T-helper 1 cell (primary cell): ENCODE data around the gene TPSD1.
"Not testable (repeated sequence)": the region's sequence is repeated elsewhere in the genome, so short reads cannot be mapped to it uniquely, and the experiment has no call there.

Experiments used
- DNase-seq, 5 donors: peaks; one replicate each; pipeline ENCODE4 v3.0.0-alpha.2; 2012 to 2020

The TPSD1 gene

DNA sequence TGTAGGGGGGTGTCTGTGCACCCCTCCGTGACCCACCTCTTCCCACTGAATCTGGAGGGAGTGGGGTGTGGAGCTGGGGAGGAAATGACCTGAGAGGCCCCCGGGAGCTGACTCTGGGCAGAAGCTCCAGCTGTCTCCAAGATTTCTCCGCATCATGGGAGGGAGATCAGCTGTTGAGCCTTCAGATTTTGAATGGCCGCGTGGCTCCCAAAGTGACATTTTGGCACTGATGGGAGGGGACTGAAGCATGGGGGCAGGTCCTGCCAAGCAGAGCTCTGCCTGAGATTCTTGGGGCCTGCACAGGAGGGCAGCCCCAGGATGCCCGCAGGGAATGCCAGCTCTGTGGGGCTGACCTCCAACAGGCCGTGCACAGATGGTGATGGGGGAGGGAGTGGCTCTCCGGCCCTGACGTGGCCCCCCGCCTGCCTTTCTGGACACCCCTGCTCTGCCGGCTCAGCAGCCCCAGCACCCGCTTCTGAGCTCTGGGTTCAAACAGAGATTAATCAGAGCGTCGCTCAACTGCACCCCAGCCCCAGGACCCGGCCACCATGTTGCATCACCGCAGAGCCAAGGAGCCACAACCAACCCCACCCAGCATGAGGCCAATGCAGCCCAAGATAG lies 28.2 kb downstream of the TPSD1 start:
- DNase-seq, result no peak

- DNase-seq, result no peak
Measured at GRCh38 chr16:1285669-1286512, 30.0 kb downstream of the TPSD1 start.

GRCh38 chr16:1286513-1287094 lies 30.7 kb downstream of the TPSD1 start:
- DNase-seq, result no peak

DNA sequence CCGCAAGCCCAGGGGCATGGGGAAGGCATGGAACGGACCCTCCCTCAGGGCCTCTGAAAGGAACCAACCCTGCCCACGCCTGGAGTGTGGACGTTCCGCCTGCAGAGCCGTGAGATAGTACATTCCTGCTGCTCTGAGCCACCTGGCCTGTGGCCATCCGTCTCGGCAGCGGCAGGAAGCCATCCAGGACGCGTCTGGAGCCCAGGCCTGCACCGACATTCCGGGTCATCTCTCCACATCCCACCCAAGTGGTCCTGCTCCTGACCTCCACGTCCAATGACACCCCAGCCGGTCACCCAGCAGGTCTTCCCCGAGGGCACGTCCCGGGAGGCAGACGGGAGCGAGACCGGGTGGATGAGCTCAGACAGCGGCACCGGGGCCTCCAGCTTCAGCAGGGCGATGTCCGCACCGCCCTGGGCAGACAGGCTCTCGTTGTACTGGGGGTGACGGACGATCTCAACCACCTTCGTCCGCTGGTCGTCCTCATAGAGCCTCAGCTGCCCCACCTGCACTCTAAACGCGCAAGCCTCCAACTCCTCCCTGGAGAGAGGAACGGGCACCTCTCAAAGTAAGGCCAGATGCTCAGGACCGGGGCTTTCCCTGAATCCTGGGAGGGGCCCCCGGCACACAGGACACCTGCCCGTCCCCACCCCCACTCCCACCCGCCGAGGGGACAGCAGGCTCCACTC lies 32.3 kb downstream of the TPSD1 start:
- no peak for DNase-seq

DNA sequence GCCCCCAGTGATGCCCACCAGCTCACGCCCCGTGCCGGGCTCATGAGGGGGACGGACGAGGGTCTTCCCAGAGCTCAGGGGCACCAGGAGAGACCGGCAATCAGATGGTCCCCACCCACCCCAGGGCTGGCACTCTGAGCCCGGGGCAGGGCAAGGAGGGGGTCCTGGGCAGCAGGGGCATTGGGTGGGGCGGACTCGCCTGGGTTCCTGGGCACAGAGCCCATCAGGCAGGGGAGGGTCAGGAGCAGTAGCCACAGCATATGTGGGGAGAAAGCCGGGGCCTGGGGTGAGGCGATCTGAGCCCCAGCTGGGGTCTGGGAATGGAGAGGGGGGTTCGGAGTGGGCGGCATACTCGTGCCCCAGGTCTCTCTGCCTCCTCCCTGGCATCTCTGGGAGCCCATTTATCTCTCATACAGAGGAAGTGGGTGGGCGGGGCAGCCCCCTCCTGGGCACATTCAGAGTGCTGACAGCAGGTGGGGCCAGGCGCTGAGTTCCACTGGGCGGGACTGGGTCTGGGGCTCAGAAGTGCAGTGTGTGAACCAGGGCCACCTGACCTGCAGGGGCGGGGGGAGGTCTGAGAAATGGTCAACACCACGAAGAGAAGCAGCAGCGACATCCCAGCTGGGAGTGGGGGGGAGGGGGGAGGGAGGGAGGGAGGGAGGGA lies 33.1 kb downstream of the TPSD1 start:
- no peak for DNase-seq

DNA sequence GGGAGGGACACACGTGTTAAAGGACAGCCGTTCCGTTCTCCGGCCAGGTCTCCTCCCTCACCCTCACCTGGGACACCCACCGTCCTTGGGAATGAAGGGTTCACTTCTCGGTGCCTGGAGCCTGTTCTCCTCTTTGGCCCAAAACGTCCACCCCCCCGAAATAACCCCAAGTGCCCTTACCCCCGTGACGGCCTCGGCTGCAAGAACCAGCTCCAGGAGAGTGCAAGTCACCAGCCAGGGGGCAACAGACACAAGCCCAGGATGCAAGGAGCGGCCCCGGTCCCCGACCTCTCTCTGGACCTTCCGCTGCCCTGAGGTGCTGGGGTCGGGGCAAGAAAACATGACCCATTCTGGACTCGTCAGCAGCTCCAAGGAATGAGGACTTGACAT lies 33.6 kb downstream of the TPSD1 start:
- DNase-seq, result no peak

DNA sequence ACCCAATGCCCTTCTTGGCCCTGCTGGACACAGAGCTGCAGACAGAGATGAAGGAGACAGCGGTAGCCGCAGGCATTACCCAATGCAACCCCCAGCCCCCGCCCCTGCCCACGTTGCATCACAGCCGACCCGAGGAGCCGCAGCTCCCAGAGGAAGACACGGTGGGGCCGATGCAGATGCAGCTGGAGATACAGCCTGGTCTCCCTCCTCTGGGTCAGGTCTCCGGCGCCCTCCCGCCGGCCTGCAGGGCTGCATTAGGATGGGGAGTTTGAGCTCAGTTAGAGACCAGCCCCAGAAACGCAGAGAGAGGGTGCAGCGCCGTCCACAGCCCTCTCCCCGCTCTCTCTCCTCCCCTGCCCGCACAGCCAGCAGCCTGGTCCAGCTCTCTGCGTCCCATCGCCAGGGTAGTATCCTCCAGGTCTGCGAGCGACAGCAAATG lies 34.2 kb downstream of the TPSD1 start:
- no peak for DNase-seq

DNA sequence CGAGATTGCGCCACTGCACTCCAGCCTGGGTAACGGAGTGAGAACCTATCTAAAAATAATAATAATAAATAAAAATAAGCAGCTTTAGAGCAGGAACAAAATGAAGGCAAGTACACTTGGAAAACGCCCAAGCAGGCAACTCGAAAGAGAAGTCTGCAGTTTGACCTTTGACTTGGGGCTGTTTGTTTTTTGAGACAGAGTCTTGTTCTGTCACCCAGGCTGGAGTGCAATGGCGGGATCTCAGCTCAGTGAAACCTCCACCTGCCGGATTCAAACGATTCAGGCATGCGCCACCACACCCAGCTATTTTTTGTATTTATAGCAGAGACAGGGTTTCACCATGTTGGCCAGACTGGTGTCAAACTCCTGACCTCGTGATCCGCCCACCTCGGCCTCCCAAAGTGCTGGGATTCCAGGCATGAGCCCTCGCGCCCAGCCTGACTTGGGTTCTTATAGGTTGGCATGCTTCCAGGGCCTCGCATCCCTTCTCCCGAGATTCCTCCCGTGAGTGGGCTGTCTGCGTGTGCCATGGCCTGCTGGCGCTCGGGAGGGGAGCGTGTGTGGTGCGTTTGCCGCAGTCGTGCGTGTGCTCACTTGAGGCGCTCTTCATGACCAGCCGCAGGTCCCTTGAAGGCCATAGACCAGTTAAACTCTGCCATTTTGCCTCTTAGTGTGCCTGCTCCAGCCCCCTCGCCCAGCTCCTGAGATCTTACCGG lies 35.1 kb downstream of the TPSD1 start:
- no peak for DNase-seq

DNA sequence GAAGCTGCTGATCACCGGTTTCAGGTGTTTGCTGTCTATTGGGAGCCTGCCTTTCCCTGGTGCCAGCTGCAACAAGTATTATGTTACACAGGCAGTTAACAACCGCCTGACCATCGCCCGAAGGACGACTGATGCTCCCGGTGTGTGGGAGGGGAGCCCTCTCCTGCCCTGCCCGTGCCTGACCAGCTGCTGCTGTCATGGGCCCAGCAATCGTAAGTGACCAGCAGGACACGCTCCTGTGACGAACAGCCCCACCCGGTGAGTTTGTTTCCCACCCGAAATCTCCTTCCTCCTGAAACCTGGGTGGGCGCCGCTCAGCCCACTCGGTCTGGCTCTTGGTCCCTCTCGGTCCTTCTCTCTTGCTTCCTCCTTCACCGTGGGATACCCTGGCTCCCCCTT lies 35.7 kb downstream of the TPSD1 start:
- DNase-seq, result no peak

GRCh38 chr16:1292208-1292607 lies 36.3 kb downstream of the TPSD1 start:
- not testable (repeated sequence) for DNase-seq

GRCh38 chr16:1292808-1293207 lies 36.9 kb downstream of the TPSD1 start:
- not testable (repeated sequence) for DNase-seq

- no peak for DNase-seq
Measured at GRCh38 chr16:1293921-1294656, 38.2 kb downstream of the TPSD1 start.

DNA sequence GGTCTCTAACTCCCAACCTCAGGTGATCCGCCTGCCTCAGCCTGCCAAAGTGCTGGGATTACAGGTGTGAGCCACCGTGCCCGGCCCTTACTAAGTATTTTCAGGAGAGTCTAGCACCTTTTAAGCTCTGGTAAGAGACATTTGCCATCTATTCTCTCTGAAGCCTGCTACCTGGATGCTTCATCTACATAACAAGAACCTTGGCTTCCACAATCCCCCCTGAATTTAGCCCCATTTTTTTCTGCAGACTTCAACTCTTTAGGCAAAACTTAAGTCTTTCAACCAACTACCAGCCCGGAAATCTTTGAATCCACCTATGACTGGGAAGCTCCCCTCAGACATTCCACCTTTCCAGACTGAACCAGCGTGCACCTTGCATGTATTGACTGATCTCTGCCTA lies 39.6 kb downstream of the TPSD1 start:
- DNase-seq, result no peak

GRCh38 chr16:1296688-1297017 lies 40.8 kb downstream of the TPSD1 start:
- DNase-seq, result not testable (repeated sequence)

DNA sequence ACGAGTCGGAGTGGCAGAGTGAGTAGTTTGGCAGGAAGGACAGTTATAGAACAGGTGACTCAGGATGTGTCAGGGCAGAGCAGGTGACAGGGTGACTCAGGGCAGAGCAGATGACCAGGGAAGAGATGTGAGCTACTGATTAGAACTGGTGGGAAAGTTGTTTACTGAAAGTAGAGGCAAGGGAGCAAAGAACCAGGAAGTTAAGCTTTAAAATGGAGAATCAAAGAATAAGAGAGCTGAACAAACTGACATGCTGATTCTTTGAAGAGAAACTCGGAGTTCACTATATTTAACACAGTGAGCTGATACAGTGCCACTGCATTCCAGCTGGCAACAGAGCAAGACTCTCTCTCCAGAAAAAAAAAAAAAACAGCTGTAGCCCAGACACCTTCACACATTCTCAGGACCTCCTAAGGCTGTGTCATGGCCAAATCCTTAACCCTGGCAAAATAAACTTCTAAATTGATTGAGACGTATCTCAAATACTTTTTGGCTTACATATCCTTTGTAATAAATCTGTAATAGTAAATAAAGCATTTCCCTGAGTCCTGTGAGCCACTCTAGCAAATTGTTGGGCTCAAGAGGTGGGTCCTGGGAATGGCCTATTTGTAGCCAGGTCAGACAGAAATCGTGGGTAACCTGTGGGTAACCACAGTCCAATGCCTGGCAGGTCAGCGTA lies 41.3 kb downstream of the TPSD1 start:
- no peak for DNase-seq

DNA sequence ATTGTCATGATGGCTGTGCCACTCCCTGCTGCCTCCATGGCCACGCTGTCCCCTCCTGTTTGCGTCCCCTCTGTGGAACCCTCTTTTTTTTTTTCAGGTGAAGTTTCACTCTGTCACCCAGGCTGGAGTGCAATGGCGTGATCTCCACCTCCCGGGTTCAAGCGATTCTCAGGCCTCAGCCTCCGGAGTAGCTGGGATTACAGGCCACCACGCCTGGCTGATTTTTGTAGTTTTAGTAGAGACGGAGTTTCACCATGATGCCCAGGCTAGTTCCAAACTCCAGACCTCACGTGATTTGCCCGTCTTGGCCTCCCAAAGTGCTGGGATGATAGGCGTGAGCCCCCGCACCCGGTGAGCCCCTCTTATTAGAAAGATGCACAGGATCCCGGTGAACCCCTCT lies 42.5 kb downstream of the TPSD1 start:
- no peak for DNase-seq

- no peak for DNase-seq
Measured at GRCh38 chr16:1299012-1299867, 43.4 kb downstream of the TPSD1 start.

DNA sequence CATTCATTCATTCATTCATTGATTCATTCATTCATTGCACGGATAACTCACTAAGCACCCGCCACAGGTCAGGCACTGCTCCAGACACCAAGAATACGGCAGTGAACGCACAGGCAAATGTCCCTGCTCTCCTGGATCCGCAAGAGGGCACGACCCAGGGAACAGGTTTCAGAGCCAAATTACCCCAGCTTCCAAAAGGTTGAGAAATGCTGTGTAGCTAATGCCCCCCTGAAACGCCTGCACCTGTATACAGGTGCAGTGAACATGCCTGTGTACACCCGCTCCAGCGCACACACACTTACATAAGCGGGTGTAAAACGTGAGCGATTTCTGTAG lies 44.0 kb downstream of the TPSD1 start:
- DNase-seq, result no peak

GRCh38 chr16:1300664-1301476 lies 45.0 kb downstream of the TPSD1 start:
- DNase-seq, result peak; percentile 48 to 68 (median 62)
